GM19238 (cell line): ENCODE data around the gene ACSL1.
"Not testable (repeated sequence)": the region's sequence is repeated elsewhere in the genome, so short reads cannot be mapped to it uniquely, and the experiment has no call there.

Source experiments
- DNase-seq: peaks from one replicate; pipeline ENCODE4 v3.0.0; 2011; ENCODE audit warnings: low spot score; ENCODE audit not compliant: insufficient read length

Gene ACSL1

GRCh38 chr4:184792950-184793555 lies 32.7 kb downstream of the ACSL1 start:
- no peak for DNase-seq

DNA sequence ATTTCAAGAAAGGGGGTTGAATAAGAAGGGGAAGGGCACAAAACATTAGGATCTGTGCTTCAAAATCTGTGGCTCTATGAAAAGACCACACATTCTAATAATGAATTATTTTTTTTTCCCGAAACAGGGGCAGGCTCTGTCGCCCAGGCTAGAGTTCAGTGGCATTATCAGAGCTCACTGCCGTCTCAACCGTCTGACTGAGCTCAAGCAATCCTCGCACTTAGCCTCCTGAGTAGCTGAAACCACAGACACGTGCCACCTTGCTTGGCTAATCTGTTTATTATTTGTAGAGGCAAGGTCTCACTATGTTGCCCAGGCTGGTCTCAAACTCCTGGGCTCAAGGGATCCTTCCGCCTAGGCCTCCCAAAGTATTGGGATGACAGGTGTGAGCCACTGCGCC lies 33.4 kb downstream of the ACSL1 start:
- DNase-seq = no peak

DNA sequence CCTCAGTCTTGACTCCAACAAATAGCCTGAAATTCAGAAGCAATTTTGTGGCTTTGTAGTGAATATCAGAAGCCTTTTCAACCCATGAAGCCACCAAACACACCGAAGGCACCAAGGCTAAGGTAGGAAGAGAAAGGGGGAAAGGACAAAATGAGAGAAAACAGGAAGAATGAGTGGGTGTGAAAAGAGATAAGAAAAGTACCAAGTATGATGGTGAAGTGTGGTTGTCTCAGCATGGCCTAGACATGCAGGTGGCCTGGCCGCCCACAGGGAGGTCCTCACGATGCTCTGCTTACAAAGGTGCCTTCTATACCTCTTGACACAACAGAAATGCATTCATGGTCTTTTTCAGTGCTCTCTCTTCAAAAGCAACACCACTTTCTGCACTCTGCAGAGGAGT lies 34.9 kb downstream of the ACSL1 start:
- DNase-seq = no peak

GRCh38 chr4:184787766-184788503 lies 37.8 kb downstream of the ACSL1 start:
- no peak for DNase-seq

- DNase-seq = no peak
Measured at GRCh38 chr4:184785813-184786212, 40.0 kb downstream of the ACSL1 start.

GRCh38 chr4:184784628-184785257 lies 41.0 kb downstream of the ACSL1 start:
- DNase-seq = no peak

GRCh38 chr4:184782731-184783373 lies 42.9 kb downstream of the ACSL1 start:
- DNase-seq = no peak

- DNase-seq = not testable (repeated sequence)
Measured at GRCh38 chr4:184779160-184779559, 46.6 kb downstream of the ACSL1 start.

GRCh38 chr4:184778325-184778724 lies 47.4 kb downstream of the ACSL1 start:
- no peak for DNase-seq

- no peak for DNase-seq
Measured at GRCh38 chr4:184776821-184777220, 48.9 kb downstream of the ACSL1 start.

DNA sequence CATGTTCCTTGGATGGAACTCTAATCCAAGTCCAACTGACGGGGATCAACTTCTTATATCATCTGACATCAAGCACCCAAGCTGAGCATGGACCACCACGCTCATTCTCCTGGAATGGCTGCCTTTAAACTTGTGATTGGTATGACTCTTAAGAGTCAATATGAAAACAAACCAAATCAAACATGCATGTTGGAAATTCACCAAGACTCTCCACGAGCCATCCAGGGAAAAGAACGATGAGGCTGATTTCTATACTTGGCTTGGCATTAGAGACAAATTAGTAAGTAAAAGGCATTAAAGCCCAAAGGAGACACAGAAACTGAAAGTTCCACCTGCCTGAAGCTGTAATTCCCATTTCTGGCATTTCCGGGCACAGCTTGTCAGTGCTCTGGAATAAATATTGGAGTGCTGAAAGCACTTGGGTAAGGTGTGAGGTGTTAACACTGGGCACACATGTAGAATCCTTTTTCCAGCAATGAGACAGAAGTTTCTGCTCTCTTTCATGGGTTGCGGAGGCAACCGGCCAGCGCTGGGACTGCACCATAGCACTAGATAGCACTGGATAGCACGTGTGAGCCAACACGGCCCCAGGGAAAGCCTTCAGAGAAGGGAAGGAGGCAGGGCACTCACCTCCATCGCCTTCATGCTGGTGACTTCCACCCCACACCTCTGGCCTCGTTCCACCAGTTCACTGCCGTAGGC lies 49.8 kb downstream of the ACSL1 start:
- DNase-seq = no peak

- DNase-seq = no peak
Measured at GRCh38 chr4:184774152-184774551, 51.6 kb downstream of the ACSL1 start.

GRCh38 chr4:184771416-184771815 lies 54.4 kb downstream of the ACSL1 start:
- DNase-seq = no peak

GRCh38 chr4:184769141-184769765 lies 56.5 kb downstream of the ACSL1 start:
- no peak for DNase-seq

DNA sequence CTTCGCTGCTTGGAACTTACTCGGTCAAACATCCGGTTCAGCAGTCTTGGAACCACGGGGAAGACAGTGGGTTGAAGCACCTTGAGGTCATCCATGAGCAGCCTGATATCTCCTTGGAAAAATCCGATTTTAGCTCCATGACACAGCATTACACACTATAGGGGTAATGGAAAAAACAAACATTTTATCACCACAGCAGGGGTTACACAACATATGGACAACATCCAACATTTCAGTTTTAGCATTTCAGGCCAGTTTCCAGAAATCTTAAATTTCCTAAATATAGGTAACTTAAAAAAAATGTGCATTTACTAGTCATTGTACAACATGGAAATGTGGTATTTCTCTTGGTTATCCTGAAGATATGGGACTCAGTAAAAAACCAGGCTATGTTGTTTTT lies 57.5 kb downstream of the ACSL1 start:
- no peak for DNase-seq

- DNase-seq = no peak
Measured at GRCh38 chr4:184766446-184766845, 59.3 kb downstream of the ACSL1 start.

GRCh38 chr4:184765473-184766340 lies 60.1 kb downstream of the ACSL1 start:
- DNase-seq = no peak

- DNase-seq = no peak
Measured at GRCh38 chr4:184764601-184765000, 61.2 kb downstream of the ACSL1 start.

- DNase-seq = no peak
Measured at GRCh38 chr4:184763150-184763780, 62.5 kb downstream of the ACSL1 start.

DNA sequence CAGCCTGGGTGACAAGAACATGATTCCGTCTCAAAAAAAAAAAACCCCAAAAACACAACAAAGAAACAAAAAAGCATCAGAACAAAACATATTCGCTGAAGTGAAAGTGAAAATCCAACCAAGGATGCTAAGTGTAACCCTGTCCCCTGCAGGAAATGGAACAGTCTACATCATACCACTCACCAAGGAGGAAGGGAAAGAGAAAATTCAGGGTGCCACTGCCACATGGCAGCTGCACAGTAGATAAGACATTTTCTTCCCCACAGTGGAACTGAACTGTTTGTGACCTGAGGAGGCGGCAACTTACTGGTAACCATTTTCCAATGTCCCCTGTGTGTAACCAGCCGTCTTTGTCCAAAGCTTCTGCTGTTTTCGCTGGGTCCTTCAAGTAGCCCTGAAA lies 63.7 kb downstream of the ACSL1 start:
- DNase-seq = no peak
